GM19397 (cell line): ENCODE results near the gene ZDHHC4.

Experiments used
- ATAC-seq: cut with Tn5 transposase; IDR thresholded peaks from one replicate; pipeline ENCODE4 v1.9.1; 2021; ENCODE audit warnings: mild to moderate bottlenecking, moderate library complexity; ENCODE audit not compliant: unreplicated experiment

Gene ZDHHC4

DNA sequence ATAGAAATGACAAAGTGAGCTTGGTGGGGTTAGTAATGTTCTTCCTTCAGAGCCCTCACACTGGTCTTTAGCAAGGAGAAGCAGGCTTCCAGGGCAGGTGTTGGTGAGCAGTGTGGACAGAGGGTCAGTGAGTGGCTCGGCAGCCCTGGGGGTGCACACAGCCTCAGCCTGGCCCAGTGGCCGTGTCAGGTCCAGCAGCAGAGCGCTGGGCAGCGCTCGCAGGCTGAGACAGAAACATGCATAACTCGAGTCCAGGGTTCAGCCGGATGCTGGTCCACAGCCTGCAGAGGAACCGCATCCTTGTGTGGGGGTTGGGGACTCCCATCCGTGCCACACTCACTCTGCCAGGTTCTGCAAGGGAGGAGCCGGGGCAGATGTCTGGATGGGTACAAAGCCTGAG is 27.2 kb downstream of the ZDHHC4 start:
- ATAC-seq = no peak

DNA sequence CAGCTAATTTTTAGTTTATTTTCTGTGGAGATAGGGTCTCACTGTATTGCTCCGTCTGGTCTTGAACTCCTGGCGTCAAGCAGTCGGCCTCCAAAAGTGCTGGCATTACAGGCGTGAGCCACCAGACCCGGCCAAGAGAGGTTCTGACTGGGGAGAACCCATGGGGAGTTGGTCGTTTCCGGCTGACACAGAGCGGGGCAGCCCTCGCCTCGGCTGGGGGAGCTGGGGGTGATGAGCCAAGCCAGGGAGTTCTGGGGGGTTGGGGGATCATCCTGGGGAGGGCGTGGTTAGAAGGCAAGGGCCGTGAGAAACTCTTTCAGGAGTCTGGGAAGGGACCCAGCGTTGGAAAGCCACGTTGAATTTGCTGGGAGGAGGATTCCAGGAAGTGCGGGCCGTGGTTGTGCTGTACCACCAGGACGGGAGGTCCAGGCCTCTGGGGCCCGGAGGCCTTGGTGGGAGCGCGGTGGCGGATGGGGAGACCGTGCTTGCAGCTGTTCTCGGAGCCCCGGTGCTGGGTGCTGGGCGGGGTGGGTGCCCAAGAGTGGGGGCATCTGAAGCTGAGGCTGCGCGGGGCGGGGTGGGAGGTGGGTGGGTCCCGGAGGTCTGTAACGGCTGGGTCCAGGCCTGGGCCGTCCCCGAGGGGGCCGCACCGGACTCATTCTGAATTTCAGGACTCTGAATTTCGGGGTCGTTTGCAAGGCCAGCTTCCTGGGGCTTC is 29.8 kb downstream of the ZDHHC4 start:
- no peak for ATAC-seq

DNA sequence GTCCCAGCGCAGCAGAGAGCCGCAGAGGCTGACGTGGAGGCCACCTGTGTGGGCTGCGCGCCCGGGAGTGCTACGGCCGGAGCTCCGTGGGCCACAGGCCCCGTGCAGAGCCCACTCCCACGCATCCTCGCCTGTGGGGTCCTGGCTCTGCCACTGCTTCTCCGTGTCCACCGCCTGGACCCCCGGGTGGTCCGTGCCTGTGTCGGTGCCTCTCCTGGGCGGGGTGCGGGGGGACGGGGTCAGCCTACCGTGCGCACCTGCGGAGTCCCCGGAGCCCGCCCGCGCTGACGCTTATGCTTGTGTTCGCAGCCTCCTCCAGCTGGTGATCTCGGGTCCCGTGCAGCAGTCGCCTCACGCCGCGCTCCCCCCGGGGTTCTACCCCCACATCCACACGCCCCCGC is 30.4 kb downstream of the ZDHHC4 start:
- no peak for ATAC-seq

DNA sequence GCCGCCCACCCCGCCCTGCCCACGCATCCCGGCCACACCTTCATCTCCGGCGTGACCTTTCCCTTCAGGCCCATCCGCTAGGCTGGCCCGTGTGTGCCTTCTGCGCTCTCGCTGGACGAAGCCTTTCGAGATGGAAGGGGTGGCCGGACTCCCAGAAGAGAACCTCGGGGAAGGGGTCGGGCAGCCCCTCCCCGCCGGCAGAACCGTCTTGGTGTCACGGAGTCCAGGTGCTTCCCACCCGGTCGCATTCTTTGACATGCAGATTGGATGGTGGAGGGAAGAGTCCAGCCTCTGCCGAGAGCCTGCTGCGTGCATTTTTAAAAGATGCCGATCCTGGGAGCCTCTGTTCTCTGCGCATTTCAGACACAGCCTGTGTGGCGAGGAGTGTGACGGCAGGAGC is 30.8 kb downstream of the ZDHHC4 start:
- no peak for ATAC-seq

DNA sequence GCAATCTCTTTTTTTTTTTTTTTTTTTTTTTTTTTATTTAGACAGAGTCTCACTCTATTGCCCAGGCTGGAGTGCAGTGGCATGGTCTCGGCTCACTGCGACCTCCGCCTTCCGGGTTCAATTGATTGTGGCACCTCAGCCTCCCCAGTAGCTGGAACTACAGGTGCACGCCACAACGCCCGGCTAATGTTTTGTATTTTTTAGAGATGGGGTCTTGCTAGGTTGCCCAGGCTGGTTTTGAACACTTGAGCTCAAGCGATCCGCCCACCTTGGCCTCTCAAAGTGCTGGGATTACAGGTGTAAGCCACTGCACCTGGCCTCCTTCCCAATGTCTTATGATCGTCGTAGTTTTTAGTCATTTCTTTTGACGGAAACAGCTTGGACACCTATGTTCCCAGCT is 31.5 kb downstream of the ZDHHC4 start:
- no peak for ATAC-seq

DNA sequence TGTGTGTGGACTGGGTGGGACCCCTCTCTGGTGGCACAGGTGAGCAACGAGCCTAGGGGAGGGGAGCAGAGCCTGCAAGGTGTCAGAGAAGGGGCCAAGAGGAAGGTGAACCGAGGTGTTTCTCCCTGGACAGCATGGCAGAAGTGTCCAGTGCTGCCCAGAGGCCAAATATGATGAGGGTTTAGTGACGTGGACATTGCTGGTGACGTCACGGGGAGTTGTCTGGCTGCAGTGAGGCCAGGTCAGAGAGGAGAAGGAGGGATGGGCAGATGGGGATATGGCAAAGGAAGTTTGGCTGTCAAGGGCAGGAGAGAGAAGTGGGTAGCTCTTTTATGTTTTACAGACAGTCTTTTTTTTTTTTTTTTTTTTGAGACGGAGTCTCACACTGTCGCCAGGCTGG is 35.6 kb downstream of the ZDHHC4 start:
- no peak for ATAC-seq

DNA sequence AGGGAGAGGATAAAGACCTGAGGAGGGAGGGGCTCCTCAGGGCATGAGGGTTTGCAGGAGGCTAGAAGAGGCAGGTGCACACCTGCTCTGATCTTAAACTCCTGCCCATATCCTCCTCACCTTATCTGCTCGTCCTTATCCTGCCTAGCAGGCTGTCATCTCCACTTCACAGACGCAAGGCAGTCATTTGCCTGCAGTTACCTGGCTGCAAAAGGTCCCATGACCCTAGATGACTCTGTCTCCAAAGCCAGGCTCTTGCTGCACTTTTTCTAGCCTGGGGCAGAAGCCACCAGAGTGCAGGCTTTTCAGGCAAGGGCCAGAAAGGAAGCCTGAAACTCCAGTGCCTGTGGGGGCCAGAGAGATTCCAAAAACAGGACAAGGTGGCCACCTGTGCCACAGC is 36.5 kb downstream of the ZDHHC4 start:
- no peak for ATAC-seq

DNA sequence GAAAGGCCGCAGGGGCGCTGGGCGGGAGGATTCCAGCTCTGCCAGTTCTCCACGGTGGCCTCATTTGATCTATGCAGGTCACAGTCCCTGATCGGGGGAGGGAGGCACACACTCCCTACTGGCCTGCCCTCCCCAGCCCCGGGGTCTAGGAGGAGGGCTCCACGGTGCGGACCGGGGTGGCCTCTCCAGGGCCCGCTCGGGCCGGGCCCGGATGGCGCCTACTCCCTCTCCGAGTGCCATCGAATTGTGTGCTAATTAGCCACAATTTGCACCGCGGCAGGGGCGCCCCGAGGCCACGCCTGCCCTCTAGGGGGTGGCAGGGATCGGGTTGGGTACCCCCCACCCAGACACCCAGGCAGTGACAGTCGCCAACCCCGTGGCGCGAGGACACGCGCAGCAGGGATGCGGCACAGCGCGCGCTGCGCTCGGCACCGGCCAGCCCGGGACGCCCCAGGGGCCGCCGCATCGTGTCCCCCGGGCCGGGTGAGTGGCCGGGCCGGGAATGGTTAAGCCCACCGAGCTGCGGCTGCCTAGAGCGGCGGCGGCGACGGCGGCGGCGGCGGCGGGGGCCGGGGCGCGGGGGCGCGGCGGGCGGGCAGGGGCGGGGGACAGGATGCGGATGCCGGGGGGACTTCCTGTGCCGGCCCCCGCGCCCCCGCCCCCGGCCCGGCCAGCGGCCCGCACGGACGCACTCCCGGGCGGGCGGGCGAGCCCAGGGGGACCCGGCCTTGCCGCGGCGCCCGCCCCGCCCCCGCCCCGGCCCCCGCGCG is 37.9 kb downstream of the ZDHHC4 start, which contains the start of gene ZNF853:
Gene ZNF853 (plus strand): TSS at position 658 of the 770 bp plus-strand sequence. CDS start 565 bp downstream, outside the sequence.
- ATAC-seq = no peak

DNA sequence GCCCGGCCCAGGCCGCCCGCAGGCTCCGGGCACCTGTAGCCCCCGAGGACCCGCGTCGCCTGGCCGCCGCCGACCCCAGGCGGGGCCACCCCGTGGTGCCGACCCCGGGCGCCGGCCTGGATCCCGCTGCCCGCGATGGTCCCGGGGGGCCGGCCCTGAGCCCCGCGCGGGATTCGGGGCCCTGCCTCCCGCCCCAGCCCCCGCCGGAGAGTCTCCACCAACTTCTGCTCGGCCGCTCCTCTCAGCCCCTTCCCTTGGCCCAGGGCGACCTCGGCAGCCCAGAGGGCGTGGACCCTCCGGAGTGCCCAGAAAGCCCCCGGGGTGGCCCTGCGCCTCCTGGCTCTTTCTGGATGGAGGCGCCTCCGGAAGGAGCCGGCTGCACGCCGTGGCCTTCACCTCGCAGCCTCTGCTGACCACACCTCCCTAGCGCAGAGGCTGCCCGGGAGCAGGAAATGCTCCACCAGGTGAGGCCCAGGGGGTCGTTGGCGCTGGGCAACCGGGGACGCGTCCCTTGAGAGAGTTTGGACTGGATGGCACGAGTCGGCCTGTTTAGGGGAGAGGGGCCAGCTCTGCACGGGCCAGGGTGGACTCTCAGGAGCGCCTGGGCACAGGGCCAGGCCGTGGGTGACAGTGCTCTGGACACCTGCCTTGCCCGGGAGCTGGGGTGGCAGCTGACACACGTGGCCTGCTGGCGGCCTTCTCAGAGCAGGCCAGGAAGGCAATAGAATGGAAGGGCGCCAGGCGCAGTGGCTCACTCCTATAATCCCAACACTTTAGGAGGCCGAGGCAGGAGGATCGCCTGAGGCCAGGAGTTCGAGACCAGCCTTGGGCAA is 38.7 kb downstream of the ZDHHC4 start:
- ATAC-seq = no peak

DNA sequence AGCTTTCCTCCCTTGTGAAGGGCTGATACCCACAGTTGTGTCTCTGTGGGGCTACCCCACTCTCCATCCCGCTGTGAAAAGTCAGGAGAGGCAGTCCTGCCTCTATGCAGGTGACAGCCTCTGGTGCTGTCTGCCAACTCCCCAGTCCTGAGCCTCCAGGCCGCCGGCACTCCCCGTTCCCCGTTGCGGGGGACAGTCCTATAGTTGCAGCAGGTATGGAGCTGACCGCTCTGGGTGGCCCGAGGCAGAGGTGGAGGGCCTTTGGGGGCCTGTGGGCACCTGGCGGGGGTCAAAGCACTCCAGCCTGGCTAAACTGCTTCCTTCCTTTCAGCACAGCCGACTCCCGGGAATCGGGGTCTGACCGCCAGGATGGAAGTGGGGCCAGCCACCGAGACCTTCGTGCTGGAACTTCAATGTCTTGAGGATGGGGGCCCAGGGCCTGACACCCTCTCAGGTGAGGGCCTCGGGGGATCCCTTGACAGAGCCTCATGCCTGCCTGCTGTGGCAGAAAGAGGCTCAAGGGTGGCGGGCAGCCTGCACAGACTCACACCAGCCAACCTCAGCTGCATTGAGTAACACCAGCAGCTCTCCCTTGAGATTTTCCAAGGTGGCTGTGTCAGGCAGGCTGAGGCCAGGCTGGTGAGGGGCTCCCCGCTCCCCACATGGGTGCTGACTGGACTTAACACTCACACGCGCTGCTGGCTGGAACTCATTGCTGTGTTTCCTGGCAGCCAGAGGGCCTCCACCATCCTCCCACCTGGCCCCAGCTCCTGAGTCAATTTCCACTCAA is 39.8 kb downstream of the ZDHHC4 start:
- ATAC-seq = no peak

DNA sequence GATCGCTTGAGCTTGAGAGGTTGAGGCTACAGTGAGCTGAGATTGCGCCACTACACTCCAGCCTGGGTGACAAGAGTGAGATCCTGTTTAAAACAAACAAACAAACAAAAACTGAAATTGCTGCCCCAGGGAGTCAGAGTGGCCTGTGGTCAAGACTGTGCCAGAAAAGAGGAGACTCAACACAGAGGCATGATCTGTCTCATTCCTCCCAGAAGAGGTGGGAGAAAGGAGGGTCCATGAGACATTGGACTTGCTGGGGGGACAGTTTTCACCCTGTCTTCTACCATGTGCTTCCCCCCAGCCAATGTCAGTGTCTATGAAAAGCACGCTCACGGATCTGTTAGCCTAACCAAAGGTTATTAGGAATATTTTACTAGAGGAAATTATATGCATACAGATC is 41.4 kb downstream of the ZDHHC4 start:
- no peak for ATAC-seq

DNA sequence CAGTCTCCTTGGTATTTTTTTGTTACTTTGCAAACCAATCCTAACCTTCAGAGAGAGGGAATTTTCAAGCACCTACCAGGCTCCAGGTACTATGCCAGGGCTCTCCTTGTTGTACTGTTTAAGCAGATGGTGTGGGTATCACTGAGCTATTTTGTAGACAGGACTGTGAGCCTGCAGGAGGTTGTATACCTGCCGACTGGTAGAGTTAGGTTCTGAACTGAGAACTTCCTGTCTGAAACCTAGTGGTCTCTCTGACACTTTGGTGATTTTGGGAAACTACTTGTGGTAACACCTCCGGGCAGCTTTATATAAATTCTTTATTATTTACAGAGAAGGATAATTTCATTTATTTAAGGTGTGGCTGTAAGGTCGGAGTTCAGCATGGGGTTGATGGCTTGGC is 42.7 kb downstream of the ZDHHC4 start:
- no peak for ATAC-seq

DNA sequence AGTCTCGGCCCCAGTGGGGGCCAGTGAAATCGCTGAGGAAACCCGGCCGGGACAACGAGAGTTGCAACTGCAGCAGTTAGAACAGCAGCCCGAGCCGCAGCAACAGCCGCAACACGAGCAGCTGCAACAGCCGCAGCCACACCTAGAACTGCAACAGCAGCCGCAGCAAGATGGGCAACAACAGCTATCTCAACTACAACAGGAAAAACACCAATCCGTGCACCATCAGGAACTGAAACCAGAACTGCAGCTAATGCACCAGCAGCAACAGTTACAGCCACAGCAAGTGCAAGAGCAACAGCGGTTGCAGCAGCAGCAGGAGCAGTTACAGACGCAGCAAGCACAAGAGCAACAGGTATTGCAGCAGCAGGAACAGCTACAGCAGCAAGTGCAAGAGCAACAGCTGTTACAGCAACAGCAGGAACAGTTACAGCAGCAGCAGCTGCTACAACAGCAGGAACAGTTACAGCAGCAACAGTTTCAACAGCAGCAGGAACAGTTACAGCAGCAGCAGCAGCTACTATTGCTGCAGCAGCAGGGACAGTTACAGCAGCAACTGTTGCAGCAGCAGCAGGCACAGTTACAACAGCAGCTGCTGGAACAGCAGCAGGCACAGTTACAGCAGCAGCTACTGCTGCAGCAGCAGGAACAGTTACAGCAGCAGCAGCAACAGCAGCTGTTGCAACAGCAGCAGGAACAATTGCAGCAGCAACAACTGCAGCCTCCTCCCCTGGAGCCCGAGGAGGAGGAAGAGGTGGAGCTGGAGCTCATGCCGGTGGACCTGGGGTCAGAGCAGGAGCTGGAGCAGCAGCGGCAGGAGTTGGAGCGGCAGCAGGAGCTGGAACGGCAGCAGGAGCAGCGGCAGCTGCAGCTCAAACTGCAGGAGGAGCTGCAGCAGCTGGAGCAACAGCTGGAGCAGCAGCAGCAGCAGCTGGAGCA is 44.2 kb downstream of the ZDHHC4 start:
- no peak for ATAC-seq

DNA sequence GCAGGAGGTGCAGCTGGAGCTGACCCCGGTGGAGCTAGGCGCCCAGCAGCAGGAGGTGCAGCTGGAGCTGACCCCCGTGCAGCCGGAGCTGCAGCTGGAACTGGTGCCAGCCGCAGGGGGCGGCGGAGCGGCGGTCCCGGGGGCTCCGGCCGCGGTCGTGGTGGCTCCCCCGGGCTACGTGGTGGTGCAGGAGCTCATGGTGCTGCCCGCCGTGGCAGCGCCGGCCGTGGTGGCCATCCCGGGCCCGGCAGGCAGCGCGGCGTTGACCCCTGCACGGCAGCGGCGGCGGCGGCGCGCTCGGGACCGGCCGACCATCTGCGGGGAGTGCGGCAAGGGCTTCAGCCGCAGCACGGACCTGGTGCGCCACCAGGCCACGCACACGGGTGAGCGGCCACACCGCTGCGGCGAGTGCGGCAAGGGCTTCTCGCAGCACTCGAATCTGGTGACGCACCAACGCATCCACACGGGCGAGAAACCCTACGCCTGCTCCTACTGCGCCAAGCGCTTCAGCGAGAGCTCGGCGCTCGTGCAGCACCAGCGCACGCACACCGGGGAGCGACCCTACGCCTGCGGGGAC is 45.0 kb downstream of the ZDHHC4 start:
- no peak for ATAC-seq

DNA sequence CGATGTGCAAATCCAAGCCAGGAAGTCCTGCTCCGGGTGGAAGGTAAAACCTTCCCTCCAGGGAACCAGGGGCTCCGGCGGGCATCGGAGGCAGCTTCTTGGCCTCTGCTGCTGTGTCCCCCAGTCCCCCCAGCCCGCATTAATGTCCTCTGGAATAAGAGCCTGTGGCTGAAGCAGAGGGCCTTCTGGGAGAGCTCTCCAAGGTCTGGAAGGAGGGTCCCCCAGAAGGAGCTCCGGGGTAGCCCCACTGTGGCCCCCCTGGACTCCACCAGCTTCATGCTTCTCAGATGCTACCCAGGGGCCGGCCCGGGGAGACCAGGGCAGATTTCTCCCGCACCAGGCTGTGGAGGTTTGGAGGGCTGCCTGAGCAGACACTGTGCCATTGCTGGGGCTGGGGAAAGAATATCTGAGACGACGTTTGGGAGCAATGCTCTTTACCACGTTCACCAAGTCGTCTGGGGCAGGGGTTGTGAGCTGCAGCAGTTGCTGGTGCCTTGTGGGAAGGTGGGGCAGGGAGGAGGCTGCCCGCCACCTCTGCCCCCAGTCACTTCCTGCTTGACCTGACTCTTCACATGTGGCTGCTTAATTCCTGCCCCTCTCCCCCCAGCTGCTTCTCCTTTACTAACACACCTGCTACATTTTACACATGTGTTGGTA is 46.5 kb downstream of the ZDHHC4 start:
- ATAC-seq = no peak

DNA sequence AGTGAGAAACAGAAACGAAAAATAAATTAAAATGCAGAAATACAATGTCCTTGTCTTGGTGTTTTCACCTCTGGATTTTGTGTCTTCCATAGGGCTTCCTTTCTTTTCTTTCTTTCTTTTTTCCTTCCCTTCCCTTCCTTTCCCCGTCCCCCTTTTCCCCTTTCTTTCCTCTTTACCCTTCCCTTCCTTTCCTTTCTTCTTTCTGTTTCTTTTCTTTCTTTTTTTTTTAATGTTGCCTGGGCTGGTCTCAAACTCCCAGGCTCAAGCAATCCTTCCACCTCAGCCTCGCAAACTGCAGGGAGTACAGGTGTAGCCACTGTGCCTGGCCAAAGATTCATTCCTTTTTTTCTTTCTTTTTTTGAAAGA is 47.0 kb downstream of the ZDHHC4 start:
- ATAC-seq = no peak

DNA sequence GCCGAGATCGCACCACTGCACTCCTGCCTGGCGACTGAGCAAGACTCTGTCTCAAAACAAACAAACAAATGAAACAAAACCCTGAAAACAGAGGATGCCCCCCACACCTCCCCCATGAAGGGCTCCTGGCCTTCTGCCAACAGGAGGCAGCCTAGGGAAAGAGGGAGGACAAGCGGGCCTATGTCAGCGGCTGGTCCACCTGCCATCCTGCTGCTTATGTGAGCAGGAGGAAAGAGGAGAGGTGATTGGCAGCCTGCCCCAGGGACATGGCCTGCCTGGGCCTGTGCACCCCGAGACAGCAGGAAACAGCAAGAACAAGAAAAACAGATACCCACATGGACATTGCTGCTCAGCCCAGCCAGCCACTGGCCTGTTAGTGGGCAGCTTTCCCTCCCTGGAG is 50.8 kb downstream of the ZDHHC4 start:
- no peak for ATAC-seq

DNA sequence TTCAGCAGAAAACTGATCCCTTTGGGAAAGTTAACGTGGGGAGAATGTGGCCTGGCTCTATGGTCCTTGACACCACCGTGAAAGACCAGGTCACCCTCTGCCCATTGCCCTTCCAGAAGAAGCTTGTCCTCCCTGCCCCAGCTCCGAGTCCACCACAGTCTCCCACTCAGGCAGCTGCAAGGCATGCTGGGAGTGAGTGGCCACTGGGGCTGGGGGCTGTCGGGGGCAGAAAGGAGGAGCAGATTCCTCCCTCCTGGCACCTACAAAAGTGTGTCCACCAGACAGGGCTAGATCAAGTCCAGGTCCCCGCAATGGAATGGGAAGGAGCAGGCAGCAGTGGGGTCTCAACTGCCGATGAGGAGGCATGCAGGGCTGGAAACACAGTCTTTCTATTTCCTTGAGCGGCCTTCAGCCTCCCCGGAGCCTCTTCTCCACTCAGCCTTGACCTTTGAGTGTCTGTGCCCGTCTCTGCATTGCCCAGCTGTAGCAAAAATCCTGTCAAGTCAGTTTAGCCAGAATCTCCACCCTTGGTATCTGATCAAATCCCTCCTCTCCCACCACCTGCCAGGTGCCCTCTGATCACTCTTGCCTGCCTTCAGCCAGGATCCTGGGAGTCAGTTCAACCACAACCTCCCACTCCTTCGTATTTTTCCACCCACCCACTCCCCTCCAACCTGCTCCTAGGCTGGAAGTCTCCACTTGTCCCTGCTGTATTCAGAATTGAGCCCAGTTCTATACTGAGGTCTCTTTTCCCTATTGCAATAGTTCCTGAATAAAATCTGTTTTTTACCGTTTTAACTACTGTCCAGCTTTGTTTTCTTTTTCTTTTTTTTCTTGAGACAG is 53.0 kb downstream of the ZDHHC4 start:
- ATAC-seq = no peak
